SK-N-SH (cell line): Measurements from ENCODE around the gene CDC14B. TPM values are rescaled to one million over a fixed set of nuclear protein-coding genes. Genes with fewer than 3 reads are reported as not detected.

Experiments used
- CTCF ChIA-PET: fragments of 300-600, 350-600 bp; formaldehyde crosslinking; extraction: SDS; loops from one replicate; lab custom pipeline; 2021; lab: Yijun Ruan, JAX
- POLR2A ChIA-PET: fragments of 350-600 bp; sonication (Branson Sonifier 250); formaldehyde crosslinking; extraction: SDS; loops from one replicate; lab custom pipeline; 2020; ENCODE audit warnings: antibody characterized with exemption, inconsistent platforms; lab: Yijun Ruan, JAX
- DNase-seq: peaks from one replicate; pipeline ENCODE4 v3.0.0; 2012
- H2AFZ ChIP-seq: fragments of 200-600 bp; sonication (generic); 2 replicates; pipeline ENCODE4 v1.8.1; 2016; ENCODE audit warnings: antibody characterized with exemption, mild to moderate bottlenecking, low read depth
- H3F3A ChIP-seq: fragments of 200-600 bp; sonication (generic); replicated peaks from 2 replicates; pipeline ENCODE3; 2016; ENCODE audit warnings: antibody characterized with exemption, mild to moderate bottlenecking; ENCODE audit not compliant: insufficient read depth
- H3K27ac ChIP-seq, 2 experiments: fragments of 200-500 bp in 1 of 2; fragments of 200-600 bp in 1 of 2; sonication (Bioruptor generic) in 1 of 2; sonication (generic), shearing (Covaris generic) in 1 of 2; 2 replicates each; pipeline versions ENCODE4 v1.5.1 to v1.6.1; 2014 to 2016; ENCODE audit warnings: low read depth in 2 of 2, inconsistent platforms in 1 of 2, low read length in 1 of 2, mild to moderate bottlenecking in 1 of 2, mixed read lengths in 1 of 2
- H3K27me3 ChIP-seq: fragments of 200-600 bp; sonication (generic), shearing (Covaris generic); 2 replicates; pipeline ENCODE4 v1.6.1; 2016; ENCODE audit warnings: mixed run types; ENCODE audit not compliant: insufficient read depth
- H3K36me3 ChIP-seq, 2 experiments: fragments of 200-500 bp in 1 of 2; fragments of 200-600 bp in 1 of 2; sonication (Bioruptor generic) in 1 of 2; sonication (generic) in 1 of 2; replicated peaks in 1 of 2; 2 replicates each; pipeline versions ENCODE3 to v1.5.1; 2014 to 2016; ENCODE audit warnings: low read length in 1 of 2, mild to moderate bottlenecking in 1 of 2; ENCODE audit not compliant: insufficient read depth in 2 of 2, control insufficient read depth in 1 of 2
- H3K4me1 ChIP-seq, 2 experiments: fragments of 200-500 bp in 1 of 2; fragments of 200-600 bp in 1 of 2; sonication (Bioruptor generic) in 1 of 2; sonication (generic), shearing (Covaris generic) in 1 of 2; 2 replicates each; pipeline versions ENCODE4 v1.5.1 to v1.6.1; 2014 to 2016; ENCODE audit warnings: low read depth in 1 of 2, low read length in 1 of 2, mixed run types in 1 of 2; ENCODE audit not compliant: insufficient read depth in 2 of 2, control insufficient read depth in 1 of 2
- H3K4me2 ChIP-seq: fragments of 200-600 bp; sonication (generic), shearing (Covaris generic); 2 replicates; pipeline ENCODE4 v1.6.1; 2017; ENCODE audit warnings: mixed run types
- H3K4me3 ChIP-seq, 2 experiments: fragments of 200-500 bp in 1 of 2; fragments of 200-600 bp in 1 of 2; sonication (Bioruptor generic) in 1 of 2; sonication (generic), shearing (Covaris generic) in 1 of 2; 2 replicates each; pipeline versions ENCODE4 v1.5.1 to v1.8.1; 2014 to 2016; ENCODE audit warnings: low read depth in 2 of 2, inconsistent platforms in 1 of 2, low read length in 1 of 2, mild to moderate bottlenecking in 1 of 2, mixed read lengths in 1 of 2, moderate library complexity in 1 of 2
- H3K79me2 ChIP-seq: fragments of 200-600 bp; sonication (generic); 2 replicates; pipeline ENCODE4 v1.8.1; 2017; ENCODE audit warnings: mild to moderate bottlenecking; ENCODE audit not compliant: insufficient read depth
- H3K9ac ChIP-seq: fragments of 200-600 bp; sonication (generic); 2 replicates; pipeline ENCODE4 v1.6.1; 2017; ENCODE audit warnings: mixed run types
- H3K9me2 ChIP-seq: fragments of 200-600 bp; sonication (generic); 2 replicates; pipeline ENCODE4 v1.6.1; 2017; ENCODE audit warnings: mixed run types
- H3K9me3 ChIP-seq: fragments of 200-600 bp; sonication (generic); 2 replicates; pipeline ENCODE4 v1.6.1; 2017; ENCODE audit warnings: mixed run types, mild to moderate bottlenecking, moderate library complexity
- H4K20me1 ChIP-seq: fragments of 200-600 bp; sonication (generic); 2 replicates; pipeline ENCODE4 v1.6.1; 2017; ENCODE audit warnings: mild to moderate bottlenecking, mixed run types; ENCODE audit not compliant: insufficient read depth
- EZH2phosphoT487 ChIP-seq: fragments of 200-600 bp; sonication (generic); IDR thresholded peaks from 2 replicates; pipeline ENCODE4 v1.6.1; 2017; ENCODE audit warnings: low read depth, mixed run types, mild to moderate bottlenecking, antibody characterized with exemption, moderate library complexity, borderline replicate concordance
- FOSL2 ChIP-seq: IDR thresholded peaks from 2 replicates; pipeline ENCODE4 v1.4.0; 2012; ENCODE audit warnings: low read depth, mild to moderate bottlenecking, moderate library complexity, borderline replicate concordance
- FOXJ3 ChIP-seq: sonication (generic); formaldehyde crosslinking; IDR thresholded peaks from 2 replicates; pipeline ENCODE4 v1.5.1; 2020; ENCODE audit warnings: mild to moderate bottlenecking, missing genetic modification reagents
- GABPA ChIP-seq: IDR thresholded peaks from 2 replicates; pipeline ENCODE4 v1.4.0; 2012; ENCODE audit warnings: low read depth, mild to moderate bottlenecking
- GATA2 ChIP-seq: sonication (generic); formaldehyde crosslinking; IDR thresholded peaks from 2 replicates; pipeline ENCODE4 v1.5.0; 2020; ENCODE audit warnings: mild to moderate bottlenecking, missing genetic modification reagents
- MEF2A ChIP-seq: IDR thresholded peaks from 2 replicates; pipeline ENCODE4 v1.4.0; 2012; ENCODE audit warnings: low read depth, borderline replicate concordance
- MXI1 ChIP-seq: IDR thresholded peaks from 2 replicates; pipeline ENCODE4 v1.6.1; 2012; ENCODE audit warnings: mild to moderate bottlenecking, low read depth, low read length, improper control_type of control experiment
- NRF1 ChIP-seq: IDR thresholded peaks from 2 replicates; pipeline ENCODE4 v1.6.1; 2012; ENCODE audit warnings: low read depth, mild to moderate bottlenecking, low read length
- RCOR1 ChIP-seq: fragments of 150-350 bp; IDR thresholded peaks from 2 replicates; pipeline ENCODE4 v1.6.1; 2017; ENCODE audit warnings: antibody characterized with exemption, low read length
- TEAD4 ChIP-seq: IDR thresholded peaks from 2 replicates; pipeline ENCODE4 v1.4.0; 2012; ENCODE audit warnings: mild to moderate bottlenecking, borderline replicate concordance; ENCODE audit not compliant: insufficient read depth
- YY1 ChIP-seq: IDR thresholded peaks from 2 replicates; pipeline ENCODE4 v1.4.0; 2012; ENCODE audit warnings: low read depth, mild to moderate bottlenecking
- WGBS: methylation state at CpG from one replicate; pipeline ENCODE4 v1.1.6; 2017; ENCODE audit warnings: low lambda C conversion rate; 5-methylcytosine and 5-hydroxymethylcytosine counted together
- polyA plus RNA-seq, 3 experiments: library from polyadenylated mRNA; depleted of rRNA; stranded (reverse); fragments of >200 nt; gene quantifications; 2 replicates each; pipeline ENCODE4 v1.2.3, GENCODE V29; 2012
- TF ChIP-seq, protein P1 (sequence below): IDR thresholded peaks from 2 replicates; pipeline ENCODE4 v1.4.0; 2012; ENCODE audit warnings: low read depth, borderline replicate concordance
- TF ChIP-seq, protein P2 (sequence below): IDR thresholded peaks from 2 replicates; pipeline ENCODE4 v1.4.0; 2012; ENCODE audit warnings: low read depth, borderline replicate concordance
- TF ChIP-seq, protein P3 (sequence below): fragments of 200-600 bp; sonication (generic); IDR thresholded peaks from 2 replicates; pipeline ENCODE4 v1.6.1; 2017; ENCODE audit warnings: antibody characterized with exemption, mild to moderate bottlenecking, moderate library complexity
- TF ChIP-seq, protein P4 (sequence below): IDR thresholded peaks from 2 replicates; pipeline ENCODE4 v1.6.1; 2012; ENCODE audit warnings: mild to moderate bottlenecking, low read depth, low read length, moderate library complexity

The CDC14B gene
- polyA plus RNA-seq, 1 of the 3 experiments (the other 2 are of a cell fraction), result 10.1 TPM

DNA sequence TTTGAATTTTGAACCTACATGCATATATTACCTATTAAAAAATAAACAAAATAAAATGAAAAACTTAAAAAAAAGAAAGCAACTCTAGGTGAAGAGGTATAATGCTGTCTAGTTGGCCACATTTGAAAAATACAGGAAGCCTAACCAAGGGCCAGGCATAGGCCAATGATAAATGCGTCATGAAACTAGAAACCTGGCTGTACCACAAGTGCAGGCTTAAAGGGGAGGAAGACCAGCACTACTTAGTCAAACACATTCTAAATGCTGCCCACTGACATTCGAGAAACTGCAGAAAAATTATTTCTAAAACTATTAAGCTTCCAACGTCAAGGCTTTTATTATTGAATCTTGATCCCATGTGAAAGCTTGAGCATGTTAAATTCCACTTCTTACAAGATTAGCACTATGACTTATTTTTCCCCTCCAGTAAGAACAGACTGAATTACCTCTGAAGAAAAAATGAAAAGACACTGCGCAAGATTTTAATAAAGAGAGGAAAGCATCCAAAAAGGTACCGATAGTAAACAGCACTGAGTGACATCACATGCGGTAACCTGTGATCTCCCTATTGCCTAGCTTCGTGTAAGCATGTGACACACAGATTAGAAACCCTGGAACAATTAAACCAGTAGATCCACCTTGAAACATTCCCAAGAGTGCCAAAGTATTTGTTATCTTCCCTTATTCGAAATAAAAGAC, 16.2 kb downstream of the CDC14B start:
- CTCF ChIA-PET, result interaction anchor here (1.2 to 1.3 kb wide), 2 partner anchors 63 to 286 kb away, joined by 3 read pairs; no protein-coding TSS in a partner anchor
- H3K36me3 ChIP-seq, result no peaks in the 10 kb centered on the region
- no peak overlapping the region for H3K9ac ChIP-seq
- no peaks in the 10 kb centered on the region for H4K20me1 ChIP-seq
- H3K27ac ChIP-seq, result no peak overlapping the region
- H3K79me2 ChIP-seq, result peaks cover 29% of the 10 kb centered on the region
- H3K4me1 ChIP-seq, result peaks cover 0 to 9% of the 10 kb centered on the region in 2 experiments; a peak in 2 of 4 replicates
- no peaks in the 10 kb centered on the region for H3K27me3 ChIP-seq
- no peak overlapping the region for H2AFZ ChIP-seq
- no peak overlapping the region for H3K4me2 ChIP-seq
- no peaks in the 10 kb centered on the region for H3K9me3 ChIP-seq
- no peak for DNase-seq
- WGBS, result 89% methylated on average over 8 of the region's 8 CpGs
- no peaks in the 10 kb centered on the region for H3K9me2 ChIP-seq
- no peaks in the 10 kb centered on the region for H3F3A ChIP-seq
- TF ChIP-seq MEF2A, result no peak
- no peak for TF ChIP-seq FOXJ3 (CRISPR knock-in tag)
- TF ChIP-seq FOSL2, result no peak
- TF ChIP-seq, protein P1, sequence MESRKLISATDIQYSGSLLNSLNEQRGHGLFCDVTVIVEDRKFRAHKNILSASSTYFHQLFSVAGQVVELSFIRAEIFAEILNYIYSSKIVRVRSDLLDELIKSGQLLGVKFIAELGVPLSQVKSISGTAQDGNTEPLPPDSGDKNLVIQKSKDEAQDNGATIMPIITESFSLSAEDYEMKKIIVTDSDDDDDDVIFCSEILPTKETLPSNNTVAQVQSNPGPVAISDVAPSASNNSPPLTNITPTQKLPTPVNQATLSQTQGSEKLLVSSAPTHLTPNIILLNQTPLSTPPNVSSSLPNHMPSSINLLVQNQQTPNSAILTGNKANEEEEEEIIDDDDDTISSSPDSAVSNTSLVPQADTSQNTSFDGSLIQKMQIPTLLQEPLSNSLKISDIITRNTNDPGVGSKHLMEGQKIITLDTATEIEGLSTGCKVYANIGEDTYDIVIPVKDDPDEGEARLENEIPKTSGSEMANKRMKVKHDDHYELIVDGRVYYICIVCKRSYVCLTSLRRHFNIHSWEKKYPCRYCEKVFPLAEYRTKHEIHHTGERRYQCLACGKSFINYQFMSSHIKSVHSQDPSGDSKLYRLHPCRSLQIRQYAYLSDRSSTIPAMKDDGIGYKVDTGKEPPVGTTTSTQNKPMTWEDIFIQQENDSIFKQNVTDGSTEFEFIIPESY, result no peak
- no peak for TF ChIP-seq TEAD4
- TF ChIP-seq, protein P2, sequence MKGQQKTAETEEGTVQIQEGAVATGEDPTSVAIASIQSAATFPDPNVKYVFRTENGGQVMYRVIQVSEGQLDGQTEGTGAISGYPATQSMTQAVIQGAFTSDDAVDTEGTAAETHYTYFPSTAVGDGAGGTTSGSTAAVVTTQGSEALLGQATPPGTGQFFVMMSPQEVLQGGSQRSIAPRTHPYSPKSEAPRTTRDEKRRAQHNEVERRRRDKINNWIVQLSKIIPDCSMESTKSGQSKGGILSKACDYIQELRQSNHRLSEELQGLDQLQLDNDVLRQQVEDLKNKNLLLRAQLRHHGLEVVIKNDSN, result no peak
- no peak for TF ChIP-seq GATA2 (CRISPR knock-in tag)
- TF ChIP-seq GABPA, result no peak
- no peak for TF ChIP-seq MXI1
- no peak for TF ChIP-seq YY1
- TF ChIP-seq, protein P3, sequence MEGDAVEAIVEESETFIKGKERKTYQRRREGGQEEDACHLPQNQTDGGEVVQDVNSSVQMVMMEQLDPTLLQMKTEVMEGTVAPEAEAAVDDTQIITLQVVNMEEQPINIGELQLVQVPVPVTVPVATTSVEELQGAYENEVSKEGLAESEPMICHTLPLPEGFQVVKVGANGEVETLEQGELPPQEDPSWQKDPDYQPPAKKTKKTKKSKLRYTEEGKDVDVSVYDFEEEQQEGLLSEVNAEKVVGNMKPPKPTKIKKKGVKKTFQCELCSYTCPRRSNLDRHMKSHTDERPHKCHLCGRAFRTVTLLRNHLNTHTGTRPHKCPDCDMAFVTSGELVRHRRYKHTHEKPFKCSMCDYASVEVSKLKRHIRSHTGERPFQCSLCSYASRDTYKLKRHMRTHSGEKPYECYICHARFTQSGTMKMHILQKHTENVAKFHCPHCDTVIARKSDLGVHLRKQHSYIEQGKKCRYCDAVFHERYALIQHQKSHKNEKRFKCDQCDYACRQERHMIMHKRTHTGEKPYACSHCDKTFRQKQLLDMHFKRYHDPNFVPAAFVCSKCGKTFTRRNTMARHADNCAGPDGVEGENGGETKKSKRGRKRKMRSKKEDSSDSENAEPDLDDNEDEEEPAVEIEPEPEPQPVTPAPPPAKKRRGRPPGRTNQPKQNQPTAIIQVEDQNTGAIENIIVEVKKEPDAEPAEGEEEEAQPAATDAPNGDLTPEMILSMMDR, result no peak
- TF ChIP-seq RCOR1, result no peak
- TF ChIP-seq, protein P4, sequence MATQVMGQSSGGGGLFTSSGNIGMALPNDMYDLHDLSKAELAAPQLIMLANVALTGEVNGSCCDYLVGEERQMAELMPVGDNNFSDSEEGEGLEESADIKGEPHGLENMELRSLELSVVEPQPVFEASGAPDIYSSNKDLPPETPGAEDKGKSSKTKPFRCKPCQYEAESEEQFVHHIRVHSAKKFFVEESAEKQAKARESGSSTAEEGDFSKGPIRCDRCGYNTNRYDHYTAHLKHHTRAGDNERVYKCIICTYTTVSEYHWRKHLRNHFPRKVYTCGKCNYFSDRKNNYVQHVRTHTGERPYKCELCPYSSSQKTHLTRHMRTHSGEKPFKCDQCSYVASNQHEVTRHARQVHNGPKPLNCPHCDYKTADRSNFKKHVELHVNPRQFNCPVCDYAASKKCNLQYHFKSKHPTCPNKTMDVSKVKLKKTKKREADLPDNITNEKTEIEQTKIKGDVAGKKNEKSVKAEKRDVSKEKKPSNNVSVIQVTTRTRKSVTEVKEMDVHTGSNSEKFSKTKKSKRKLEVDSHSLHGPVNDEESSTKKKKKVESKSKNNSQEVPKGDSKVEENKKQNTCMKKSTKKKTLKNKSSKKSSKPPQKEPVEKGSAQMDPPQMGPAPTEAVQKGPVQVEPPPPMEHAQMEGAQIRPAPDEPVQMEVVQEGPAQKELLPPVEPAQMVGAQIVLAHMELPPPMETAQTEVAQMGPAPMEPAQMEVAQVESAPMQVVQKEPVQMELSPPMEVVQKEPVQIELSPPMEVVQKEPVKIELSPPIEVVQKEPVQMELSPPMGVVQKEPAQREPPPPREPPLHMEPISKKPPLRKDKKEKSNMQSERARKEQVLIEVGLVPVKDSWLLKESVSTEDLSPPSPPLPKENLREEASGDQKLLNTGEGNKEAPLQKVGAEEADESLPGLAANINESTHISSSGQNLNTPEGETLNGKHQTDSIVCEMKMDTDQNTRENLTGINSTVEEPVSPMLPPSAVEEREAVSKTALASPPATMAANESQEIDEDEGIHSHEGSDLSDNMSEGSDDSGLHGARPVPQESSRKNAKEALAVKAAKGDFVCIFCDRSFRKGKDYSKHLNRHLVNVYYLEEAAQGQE, result no peak
- no peak for TF ChIP-seq EZH2phosphoT487
- no peak for TF ChIP-seq NRF1
- TF ChIP-seq, all 33 proteins: peak for 0
- POLR2A ChIA-PET, result no interaction called here
- no peak overlapping the region for H3K4me3 ChIP-seq
